AG10803 (cell line): ENCODE results near the gene MAPK12.
A peak's percentile ranks its signal among the peaks of the same experiment; 100 is the strongest.

Source experiments
- DNase-seq: peaks from one replicate; pipeline ENCODE4 v3.0.0; 2010; ENCODE audit warnings: low read depth
- H3K4me3 ChIP-seq: 2 replicates; pipeline ENCODE4 v1.5.1; 2011; ENCODE audit warnings: mild to moderate bottlenecking, low read length, control low read depth
- TF ChIP-seq, protein P1 (sequence below): conservative IDR thresholded peaks from 2 replicates; pipeline ENCODE4 v1.5.1; 2011; ENCODE audit warnings: mild to moderate bottlenecking, low read length, control low read depth, inconsistent platforms

MAPK12 gene

DNA sequence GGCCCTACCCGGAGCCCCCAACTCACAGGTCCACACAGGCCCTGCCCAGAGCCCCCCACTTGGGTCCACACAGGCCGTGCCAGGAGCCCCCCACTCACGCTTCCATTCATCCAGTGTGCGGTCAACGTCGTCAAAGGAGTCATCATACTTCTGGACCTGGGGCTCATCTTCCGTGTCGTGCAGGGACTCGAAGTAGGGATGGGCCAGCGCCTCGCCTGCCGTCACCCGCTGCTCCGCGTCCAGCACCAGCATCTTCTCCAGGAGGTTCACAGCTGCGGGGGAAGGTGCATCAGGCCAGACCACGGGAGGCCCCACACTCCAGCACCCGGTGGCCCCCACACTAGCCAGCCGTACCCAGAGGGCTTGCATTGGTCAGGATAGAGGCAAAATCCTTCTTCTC lies 6.4 kb downstream of the MAPK12 start:
- no peak for DNase-seq
- TF ChIP-seq, protein P1, sequence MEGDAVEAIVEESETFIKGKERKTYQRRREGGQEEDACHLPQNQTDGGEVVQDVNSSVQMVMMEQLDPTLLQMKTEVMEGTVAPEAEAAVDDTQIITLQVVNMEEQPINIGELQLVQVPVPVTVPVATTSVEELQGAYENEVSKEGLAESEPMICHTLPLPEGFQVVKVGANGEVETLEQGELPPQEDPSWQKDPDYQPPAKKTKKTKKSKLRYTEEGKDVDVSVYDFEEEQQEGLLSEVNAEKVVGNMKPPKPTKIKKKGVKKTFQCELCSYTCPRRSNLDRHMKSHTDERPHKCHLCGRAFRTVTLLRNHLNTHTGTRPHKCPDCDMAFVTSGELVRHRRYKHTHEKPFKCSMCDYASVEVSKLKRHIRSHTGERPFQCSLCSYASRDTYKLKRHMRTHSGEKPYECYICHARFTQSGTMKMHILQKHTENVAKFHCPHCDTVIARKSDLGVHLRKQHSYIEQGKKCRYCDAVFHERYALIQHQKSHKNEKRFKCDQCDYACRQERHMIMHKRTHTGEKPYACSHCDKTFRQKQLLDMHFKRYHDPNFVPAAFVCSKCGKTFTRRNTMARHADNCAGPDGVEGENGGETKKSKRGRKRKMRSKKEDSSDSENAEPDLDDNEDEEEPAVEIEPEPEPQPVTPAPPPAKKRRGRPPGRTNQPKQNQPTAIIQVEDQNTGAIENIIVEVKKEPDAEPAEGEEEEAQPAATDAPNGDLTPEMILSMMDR = no peak
- no peak overlapping the region for H3K4me3 ChIP-seq

DNA sequence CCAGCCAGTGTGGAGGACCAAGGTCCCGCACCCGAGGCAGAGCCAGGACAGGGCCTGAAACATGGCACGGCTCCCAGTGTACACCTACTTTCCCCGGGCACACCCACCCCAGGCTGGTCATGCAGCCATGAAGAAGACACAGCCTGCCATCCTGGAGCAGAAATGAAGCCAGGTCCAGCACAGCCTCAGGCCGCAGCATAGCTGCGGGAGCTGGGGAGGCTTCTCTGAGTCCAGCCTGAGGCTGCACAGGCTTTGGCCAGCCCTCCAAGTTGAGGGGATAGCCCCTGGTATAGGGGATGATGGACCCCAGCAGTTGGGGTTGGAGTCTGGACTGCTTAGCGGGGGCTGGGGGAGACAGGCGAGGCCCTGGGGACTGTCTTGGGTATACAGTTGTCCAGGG lies 7.5 kb downstream of the MAPK12 start:
- no peak overlapping the region for H3K4me3 ChIP-seq
- TF ChIP-seq, protein P1 = no peak
- no peak for DNase-seq

DNA sequence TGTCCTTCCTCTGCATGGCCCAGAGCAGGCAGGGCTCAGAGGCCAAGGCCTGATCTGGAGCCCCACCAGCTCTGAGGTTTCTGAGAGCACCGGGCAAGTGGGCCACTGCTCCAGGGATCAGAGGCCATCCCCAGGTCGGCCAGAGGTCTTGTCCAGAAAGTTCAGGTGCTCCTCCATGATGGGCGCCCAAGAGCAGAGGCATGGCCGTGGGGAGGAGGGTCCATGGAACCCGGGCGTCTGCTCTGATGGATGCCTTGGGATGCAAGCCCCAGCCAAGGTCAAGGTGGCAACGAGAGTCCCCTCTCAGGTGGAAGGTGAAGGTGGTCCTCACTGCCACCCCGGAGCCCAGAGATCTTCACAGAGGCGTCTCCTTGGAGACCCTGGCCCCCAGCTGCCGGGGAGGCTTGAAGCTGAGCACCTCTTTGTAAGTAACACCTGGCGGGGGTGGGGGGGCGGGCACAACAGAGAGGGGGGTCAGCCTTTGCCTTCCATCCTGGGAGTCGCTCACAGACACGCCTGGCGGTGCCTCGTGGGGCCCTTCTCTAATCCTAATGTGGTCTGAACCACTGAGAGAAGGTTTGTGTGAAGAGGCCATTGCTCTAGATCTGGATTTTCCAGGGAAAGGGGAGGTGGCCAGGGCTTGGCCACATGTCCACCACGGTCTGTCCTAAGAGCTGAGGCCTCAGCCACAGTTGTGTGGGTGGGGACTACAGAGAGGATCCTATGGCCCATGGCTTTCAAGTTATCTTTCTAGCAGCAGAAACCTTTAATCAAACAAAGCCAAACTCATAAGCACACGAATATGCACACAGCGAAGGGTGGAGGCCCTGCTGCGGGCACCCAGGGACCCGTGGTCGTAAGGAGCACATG lies 8.2 kb downstream of the MAPK12 start:
- H3K4me3 ChIP-seq = no peak overlapping the region
- no peak for DNase-seq
- TF ChIP-seq, protein P1 = no peak

DNA sequence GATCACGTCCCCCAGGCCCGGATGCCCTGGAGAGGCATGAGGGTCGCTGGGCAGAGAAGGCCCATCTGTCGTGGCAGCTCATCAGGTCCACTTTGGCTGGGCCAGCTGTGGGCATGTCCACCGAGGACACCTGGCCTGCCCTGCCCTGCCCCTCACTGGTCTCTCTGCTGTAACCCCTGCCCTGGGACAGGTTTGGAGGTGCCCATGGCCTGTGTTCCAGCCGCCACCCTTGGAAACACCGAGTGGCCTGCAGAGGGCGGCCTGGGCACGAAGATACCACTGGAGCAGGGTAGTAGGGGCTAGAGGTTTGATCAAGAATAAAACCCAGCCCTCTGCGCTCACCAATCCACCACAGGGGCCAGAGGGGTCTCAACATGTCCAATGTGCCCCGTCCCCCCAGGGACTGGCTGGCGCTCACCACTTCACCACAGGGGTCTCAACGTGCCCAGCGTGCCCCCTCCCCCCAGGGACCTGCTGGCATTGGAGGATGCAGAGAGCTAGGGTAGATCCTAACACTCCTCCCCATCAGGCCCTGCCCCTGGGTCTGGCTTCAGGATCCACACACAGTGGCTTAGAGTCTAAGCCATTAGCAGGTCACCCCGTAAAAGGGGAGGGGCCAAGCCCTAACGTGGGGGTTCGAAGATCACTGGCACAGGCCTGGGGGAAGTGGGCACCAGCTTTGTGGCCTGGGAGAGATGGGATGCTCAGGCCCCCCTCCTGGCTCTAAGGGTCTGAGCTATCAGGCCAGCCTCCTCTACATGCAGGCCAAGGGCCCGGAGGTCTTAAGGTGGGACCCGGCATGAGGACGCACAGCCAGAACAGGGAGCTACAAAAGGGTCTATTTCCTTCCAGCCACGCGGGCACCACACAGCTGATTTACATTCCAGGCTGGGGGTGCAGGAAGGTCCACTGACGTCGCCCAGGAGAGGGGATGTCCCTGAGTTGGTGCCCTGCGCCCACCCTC lies 9.1 kb downstream of the MAPK12 start:
- no peak overlapping the region for H3K4me3 ChIP-seq
- TF ChIP-seq, protein P1 = peak; percentile 69
- DNase-seq = peak; percentile 62

DNA sequence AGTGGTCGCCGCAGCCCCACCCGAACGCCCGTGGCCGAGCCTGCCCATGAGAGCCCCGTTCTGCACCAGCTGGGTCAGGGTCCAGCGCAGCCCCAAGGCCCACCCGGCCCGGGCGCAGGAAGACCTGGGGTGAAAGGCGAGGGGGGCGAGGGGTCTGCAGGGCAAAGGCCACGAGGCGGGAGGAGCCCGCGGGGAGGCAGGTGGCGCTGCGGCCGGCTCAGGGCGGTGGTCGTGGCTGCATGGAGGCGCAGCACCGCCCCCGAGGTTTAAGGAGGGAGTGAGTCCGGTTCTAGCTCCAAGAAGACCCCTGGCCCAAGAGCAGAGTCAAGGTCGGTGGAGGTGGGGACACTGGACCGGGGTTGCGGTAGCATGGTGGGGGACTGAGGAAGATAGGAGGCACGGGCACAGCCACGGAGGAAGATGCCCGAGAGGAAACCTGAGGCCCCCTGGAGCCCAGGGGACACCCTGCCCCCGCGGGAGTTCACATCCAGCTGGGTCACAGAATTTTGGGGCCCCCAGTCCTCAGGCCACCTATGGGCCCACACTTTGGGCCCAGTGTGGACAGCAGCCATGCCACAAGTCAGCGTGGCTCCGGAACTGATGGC lies 9.9 kb downstream of the MAPK12 start:
- no peak overlapping the region; the same call in none of the 2 replicates for H3K4me3 ChIP-seq
- TF ChIP-seq, protein P1 = no peak
- DNase-seq = no peak

DNA sequence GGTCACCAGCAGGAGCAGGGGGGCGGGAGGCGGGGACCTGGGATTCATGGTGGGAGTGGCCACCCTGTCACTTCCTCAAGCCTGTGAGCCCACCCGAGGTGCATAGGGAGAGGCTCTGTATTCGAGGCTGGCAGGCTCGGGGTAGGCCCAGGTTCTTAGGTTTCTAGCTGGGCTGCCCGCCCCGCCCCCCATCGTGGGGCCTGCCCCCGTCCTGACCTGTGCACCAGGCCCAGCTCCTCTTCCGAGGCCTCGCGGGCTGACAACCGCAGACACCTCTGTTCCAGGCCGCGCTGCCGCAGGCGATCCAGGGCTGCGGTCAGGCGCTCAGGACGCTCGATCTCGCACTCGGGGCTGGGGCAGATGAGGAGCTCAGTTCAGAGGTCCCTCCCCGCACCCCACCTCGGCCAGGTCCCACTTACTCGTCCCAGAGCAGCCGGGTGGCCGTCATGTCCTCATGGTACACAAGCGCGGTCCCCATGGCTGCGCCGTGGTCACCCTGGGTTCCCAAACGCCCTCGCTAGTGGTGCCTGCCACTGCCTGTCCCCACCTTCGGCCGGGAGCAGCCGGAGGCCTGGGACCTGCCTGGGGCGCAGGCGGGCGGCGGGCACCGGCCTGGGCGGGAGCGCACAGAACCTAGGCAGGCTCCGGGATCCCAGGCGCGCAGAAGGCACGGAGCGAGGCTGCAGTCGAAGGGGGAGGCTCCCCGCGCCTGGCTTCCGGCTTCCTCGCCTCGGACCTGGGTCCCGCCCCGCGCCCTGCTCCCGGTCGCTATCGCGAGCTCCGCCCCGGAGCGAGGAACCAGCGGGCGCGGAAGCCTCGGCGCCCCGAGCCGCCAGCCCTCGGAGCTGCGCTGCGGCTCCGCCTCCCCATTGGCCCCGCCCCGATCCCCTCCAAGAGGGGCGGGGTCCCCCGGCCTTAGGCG lies 10.7 kb downstream of the MAPK12 start, which contains the start of gene HDAC10:
Gene HDAC10, minus strand, starts transcription at position 711 of the 922 bp plus-strand sequence. Its CDS starts 233 bp downstream, at position 478.
- peak within 1 kb of the TSS; percentile 80 for H3K4me3 ChIP-seq
- TF ChIP-seq, protein P1 = no peak
- DNase-seq = peak; percentile 75
